ENCODE measurements around the gene ACTN4.
"Not testable (repeated sequence)": the region's sequence is repeated elsewhere in the genome, so short reads cannot be mapped to it uniquely, and the experiment has no call there.

ACTN4 gene

GRCh38 chr19:38739440-38740256, 92.2 kb downstream of the ACTN4 start:
- no peak for DNase-seq

- no peak for DNase-seq
Measured at GRCh38 chr19:38740257-38740592, 92.8 kb downstream of the ACTN4 start.

- DNase-seq: no peak
Measured at GRCh38 chr19:38740932-38741331, 93.5 kb downstream of the ACTN4 start.

GRCh38 chr19:38741670-38742069, 94.2 kb downstream of the ACTN4 start:
- no peak for DNase-seq

GRCh38 chr19:38742296-38742695, 94.8 kb downstream of the ACTN4 start:
- DNase-seq: no peak

- DNase-seq: no peak
Measured at GRCh38 chr19:38742906-38743305, 95.5 kb downstream of the ACTN4 start.

GRCh38 chr19:38743394-38744297, 96.2 kb downstream of the ACTN4 start:
- no peak for DNase-seq

- DNase-seq: no peak
Measured at GRCh38 chr19:38744298-38744681, 96.8 kb downstream of the ACTN4 start, which contains the start of gene CAPN12. Gene CAPN12 (minus strand): TSS chr19:38744474. CDS start chr19:38744165, 309 bp downstream.

GRCh38 chr19:38744874-38745273, 97.4 kb downstream of the ACTN4 start:
- no peak for DNase-seq

GRCh38 chr19:38745316-38745715, 97.9 kb downstream of the ACTN4 start:
- DNase-seq: no peak

- not testable (repeated sequence) for DNase-seq
Measured at GRCh38 chr19:38753783-38754182, 106.3 kb downstream of the ACTN4 start.

- DNase-seq: not testable (repeated sequence)
Measured at GRCh38 chr19:38754196-38754595, 106.7 kb downstream of the ACTN4 start.

- DNase-seq: no peak
Measured at GRCh38 chr19:38759590-38760003, 112.1 kb downstream of the ACTN4 start.

GRCh38 chr19:38760805-38761517, 113.5 kb downstream of the ACTN4 start:
- DNase-seq: not testable (repeated sequence)

GRCh38 chr19:38761884-38762389, 114.5 kb downstream of the ACTN4 start:
- DNase-seq: not testable (repeated sequence)

- no peak for DNase-seq
Measured at GRCh38 chr19:38763795-38764220, 116.4 kb downstream of the ACTN4 start.

GRCh38 chr19:38765214-38765613, 117.8 kb downstream of the ACTN4 start:
- DNase-seq: no peak

GRCh38 chr19:38766276-38767047, 119.0 kb downstream of the ACTN4 start:
- DNase-seq: no peak

- peak; percentile 74 for DNase-seq
Measured at GRCh38 chr19:38769635-38770211, 122.3 kb downstream of the ACTN4 start.

- DNase-seq: not testable (repeated sequence)
Measured at GRCh38 chr19:38770228-38770948, 122.9 kb downstream of the ACTN4 start.

GRCh38 chr19:38770949-38771275, 123.5 kb downstream of the ACTN4 start:
- DNase-seq: not testable (repeated sequence)
